ENCODE data around the gene PRR14. TPM values are rescaled to one million over a fixed set of nuclear protein-coding genes. Genes with fewer than 3 reads are reported as not detected.

Gene PRR14
- total RNA-seq, 6 experiments from 2014 or later: 26.8 to 34.6 (median 29.8) TPM

GRCh38 chr16:30677931-30678585, 27.3 kb downstream of the PRR14 start:
- DNase-seq: no peak
- Mint-ChIP-seq H3K4me1 (ENCODE audit: low read depth) (no peaks in the 10 kb centered on the region), H3K27ac (no peak overlapping the region), H3K4me3 (no peak overlapping the region), H3K36me3 (ENCODE audit: low read depth) (no peaks in the 10 kb centered on the region), H3K27me3 (ENCODE audit: insufficient read depth) (peaks cover 6% of the 10 kb centered on the region; the same call in 1 of the 2 replicates), H3K9me3 (no peaks in the 10 kb centered on the region)
- TF ChIP-seq CTCF (IDR thresholded peaks at IDR 0.05): no peak

DNA sequence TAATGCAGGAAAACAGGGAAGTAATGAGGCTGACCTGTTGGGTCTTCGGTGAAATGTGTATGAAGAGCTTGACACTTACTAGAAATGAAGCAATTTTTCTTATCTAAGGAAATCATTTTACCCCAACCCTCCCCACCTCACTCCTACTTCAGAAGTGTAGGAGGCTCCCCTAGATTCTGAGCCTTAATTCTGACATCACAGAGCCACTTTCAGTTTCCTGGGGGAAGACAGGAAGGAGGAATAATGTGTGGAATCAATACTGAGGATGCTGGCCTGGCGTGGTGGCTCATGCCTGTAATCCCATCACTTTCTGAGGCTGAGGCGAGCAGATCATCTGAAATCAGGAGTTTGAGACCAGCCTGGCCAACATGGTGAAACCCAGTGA, 27.8 kb downstream of the PRR14 start:
- Mint-ChIP-seq H3K9me3 (no peaks in the 10 kb centered on the region), H3K27ac (no peak overlapping the region), H3K4me3 (no peak overlapping the region), H3K4me1 (ENCODE audit: low read depth) (no peaks in the 10 kb centered on the region), H3K36me3 (ENCODE audit: low read depth) (no peaks in the 10 kb centered on the region), H3K27me3 (ENCODE audit: insufficient read depth) (peaks cover 6% of the 10 kb centered on the region; the same call in 1 of the 2 replicates)
- TF ChIP-seq CTCF (IDR thresholded peaks at IDR 0.05): no peak
- no peak for DNase-seq

DNA sequence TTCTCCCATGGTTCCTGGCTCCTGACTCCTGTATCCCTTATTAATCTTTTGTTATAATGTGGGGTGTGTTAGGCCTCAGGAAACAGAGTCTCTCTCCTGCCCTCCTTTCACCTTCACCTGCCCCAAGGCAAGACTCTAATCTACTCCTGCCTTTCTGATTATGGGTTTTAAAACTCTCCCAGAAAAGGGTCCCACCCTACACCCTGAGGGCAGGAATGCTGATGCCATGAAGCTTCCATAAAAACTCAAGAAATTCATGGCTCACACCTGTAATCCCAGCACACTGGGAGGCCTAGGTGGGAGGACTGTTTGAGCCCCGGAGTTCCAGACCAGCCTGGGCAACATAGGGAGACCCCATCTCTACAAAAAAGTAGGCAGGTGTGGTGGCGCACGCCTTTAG, 29.6 kb downstream of the PRR14 start:
- Mint-ChIP-seq H3K27me3 (ENCODE audit: insufficient read depth) (peaks cover 8% of the 10 kb centered on the region; the same call in 1 of the 2 replicates), H3K4me3 (no peak overlapping the region), H3K9me3 (no peaks in the 10 kb centered on the region), H3K36me3 (ENCODE audit: low read depth) (no peaks in the 10 kb centered on the region), H3K4me1 (ENCODE audit: low read depth) (no peaks in the 10 kb centered on the region), H3K27ac (no peak overlapping the region)
- no peak for DNase-seq
- no peak for TF ChIP-seq CTCF (IDR thresholded peaks at IDR 0.05)

DNA sequence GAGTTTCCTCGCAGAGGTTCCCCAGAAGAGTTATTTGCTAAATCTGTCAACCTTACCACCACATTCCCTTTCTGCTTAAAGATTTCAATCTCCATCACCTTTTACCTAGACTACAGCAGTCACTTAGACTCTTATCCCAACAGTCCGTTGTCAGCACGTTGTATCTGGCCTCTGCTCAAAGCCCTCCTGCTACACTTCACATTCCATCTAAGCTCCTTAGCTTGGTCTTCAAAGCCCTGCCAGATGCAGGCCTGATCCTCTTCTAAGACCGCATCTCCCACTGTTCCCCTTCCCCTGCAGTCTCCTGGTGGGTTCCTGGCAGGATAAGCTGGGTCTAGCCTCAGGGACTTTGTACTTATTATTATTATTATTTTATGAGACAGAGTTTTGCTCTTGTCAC, 37.9 kb downstream of the PRR14 start:
- Mint-ChIP-seq H3K4me3 (no peak overlapping the region), H3K27ac (no peak overlapping the region), H3K27me3 (ENCODE audit: insufficient read depth) (peaks cover 2% of the 10 kb centered on the region), H3K9me3 (no peaks in the 10 kb centered on the region), H3K36me3 (ENCODE audit: low read depth) (no peaks in the 10 kb centered on the region), H3K4me1 (ENCODE audit: low read depth) (peaks cover 10% of the 10 kb centered on the region)
- DNase-seq: no peak
- no peak for TF ChIP-seq CTCF (IDR thresholded peaks at IDR 0.05)

DNA sequence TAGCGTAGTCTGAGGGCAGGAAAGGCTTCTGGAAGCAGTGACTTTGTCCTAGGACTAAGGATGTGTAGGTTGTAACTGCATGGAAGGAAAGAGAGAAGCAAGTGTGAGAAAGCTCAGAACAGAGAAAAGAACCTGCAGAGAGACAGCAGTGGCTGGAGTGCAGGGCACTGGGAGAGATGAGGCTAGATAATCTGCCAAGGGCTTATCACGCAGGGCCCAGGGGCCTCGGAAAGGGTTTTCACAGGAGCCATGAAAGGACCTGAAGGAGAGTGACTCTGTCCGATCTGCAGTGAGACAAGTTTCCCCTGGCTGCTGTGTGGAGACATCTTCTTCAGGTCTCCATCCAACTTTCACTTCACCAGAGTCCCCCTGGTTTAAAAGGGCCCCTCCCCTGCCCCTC, 41.1 kb downstream of the PRR14 start:
- no peak for DNase-seq
- no peak for TF ChIP-seq CTCF (IDR thresholded peaks at IDR 0.05)
- no peaks in the 10 kb centered on the region for H3K36me3 Mint-ChIP-seq (ENCODE audit: low read depth)
- H3K27ac Mint-ChIP-seq: no peak overlapping the region
- no peaks in the 10 kb centered on the region; the same call in none of the 2 replicates for H3K27me3 Mint-ChIP-seq (ENCODE audit: insufficient read depth)
- H3K9me3 Mint-ChIP-seq: no peaks in the 10 kb centered on the region
- no peak overlapping the region for H3K4me3 Mint-ChIP-seq
- H3K4me1 Mint-ChIP-seq (ENCODE audit: low read depth): peaks cover 20% of the 10 kb centered on the region
